Ammon's horn (tissue), 1 donor: ENCODE measurements around the gene OR6A2.

Experiments used
- DNase-seq: peaks from one replicate; pipeline ENCODE4 v3.0.0-alpha.2; 2016; ENCODE audit warnings: low spot score

Gene OR6A2

DNA sequence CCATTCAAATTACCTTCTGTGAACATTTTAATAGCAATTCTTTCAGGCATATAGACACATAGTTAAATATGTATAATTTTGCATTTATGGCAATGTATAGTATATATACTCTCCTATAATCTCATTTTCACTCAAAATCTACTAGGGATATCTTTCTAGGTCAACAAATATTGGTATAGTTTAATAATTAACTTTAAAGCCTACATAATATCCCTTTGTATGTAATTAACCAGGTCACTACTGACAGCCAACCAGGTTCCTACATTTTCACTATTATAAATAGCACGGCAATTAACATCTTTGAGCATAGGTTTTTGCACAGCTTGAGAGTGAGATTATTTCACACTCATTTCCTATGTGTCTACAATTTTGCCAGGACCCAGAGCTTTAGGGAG is 43.5 kb downstream of the OR6A2 start:
- no peak for DNase-seq

DNA sequence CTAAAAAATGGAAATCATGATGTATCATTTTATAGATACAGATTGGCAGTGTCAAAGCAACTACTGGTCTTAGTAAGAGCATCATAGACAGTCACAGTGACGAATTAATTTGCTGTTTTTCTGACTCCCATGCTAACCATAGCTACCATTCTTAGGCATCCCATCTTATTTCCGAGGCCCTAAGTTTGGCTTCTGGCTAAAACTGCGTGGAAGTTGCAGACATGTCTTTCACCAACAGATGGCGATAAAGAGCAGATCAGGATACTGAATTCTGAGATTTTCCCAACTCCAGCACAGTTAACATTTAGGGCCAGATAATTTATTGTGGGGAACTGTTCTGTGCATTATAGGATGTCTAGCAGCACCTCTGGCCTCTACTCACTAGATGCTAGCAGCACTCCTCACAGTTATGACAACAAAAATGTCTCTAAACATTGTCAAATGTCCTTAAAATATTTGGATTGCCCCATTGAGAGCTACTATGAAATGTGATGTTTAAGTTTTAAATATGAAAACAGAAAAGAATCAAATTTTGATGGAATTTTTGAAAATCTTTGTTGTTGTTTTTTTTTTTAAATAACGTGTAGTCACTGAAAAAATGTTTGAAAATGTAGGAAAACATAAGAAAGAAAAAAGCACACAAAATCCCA is 44.1 kb downstream of the OR6A2 start:
- DNase-seq, result peak; percentile 53

DNA sequence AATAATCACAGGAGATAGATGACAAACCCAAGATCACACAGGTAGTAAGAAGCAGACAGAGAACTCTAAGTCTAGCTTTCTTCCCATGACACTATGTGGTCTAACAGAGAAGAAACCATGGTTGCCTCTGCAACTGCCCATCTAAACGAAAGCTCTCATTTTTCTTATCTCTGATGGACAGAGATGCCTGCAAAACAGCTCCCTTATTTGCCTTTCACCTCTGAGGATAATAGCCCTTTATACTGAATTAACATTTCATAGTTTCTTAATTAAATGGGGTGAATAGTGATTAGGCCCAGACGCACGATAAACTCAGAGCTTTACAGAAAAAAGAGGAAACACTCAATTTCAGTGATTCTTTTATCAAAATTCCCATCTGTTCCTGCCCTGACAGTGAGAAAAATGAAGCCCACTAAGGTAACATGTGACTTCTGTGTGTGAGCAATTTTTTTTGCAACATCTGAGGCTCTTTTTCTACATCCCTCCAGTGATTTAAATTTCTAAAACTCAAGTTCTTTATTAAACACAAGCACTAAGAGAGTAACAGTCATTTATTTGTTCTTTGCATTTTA is 52.3 kb downstream of the OR6A2 start:
- no peak for DNase-seq

DNA sequence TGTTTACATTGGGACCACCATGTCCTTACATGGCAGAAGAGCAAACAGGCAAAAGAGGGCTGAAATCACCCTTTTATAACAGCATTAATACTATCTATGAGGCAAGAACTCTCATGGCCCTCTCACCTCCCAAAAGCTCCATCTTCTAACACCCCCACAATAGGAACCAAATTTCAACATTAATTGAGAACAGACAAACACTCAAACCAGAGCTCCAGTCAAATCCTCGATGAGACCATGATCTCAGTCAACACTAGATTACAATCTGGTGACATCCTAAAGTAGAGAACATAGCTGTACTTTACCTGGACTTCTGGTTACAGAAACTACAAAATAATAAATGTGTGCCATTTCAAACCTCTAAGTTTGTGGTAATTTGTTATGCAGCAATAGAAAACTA is 52.9 kb downstream of the OR6A2 start:
- no peak for DNase-seq

DNA sequence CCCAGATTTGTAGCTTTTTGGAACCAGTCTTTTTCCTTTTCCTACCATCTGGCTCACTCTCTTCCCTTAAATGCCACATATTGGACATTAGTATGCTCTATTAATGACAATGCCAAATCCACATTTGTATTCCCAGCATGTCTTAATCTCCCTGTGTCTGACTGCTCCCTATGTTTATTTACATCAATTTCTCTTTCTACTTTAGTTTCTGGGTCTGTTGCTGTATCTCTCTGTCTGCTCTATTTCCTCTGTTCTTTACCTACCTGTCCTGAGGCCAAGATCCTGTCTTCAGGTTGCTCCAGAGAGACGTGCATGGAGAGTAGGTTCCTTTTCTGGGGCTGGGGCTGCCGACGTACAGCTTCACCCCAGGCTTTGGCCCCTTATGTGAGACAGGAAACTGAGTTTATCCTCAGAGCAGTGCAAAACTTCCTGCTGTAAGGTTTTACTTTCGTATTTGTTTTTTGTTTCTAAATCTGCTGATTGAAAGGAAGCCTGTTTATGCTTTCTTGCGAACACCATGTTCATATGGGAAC is 53.3 kb downstream of the OR6A2 start:
- DNase-seq, result peak; percentile 12

DNA sequence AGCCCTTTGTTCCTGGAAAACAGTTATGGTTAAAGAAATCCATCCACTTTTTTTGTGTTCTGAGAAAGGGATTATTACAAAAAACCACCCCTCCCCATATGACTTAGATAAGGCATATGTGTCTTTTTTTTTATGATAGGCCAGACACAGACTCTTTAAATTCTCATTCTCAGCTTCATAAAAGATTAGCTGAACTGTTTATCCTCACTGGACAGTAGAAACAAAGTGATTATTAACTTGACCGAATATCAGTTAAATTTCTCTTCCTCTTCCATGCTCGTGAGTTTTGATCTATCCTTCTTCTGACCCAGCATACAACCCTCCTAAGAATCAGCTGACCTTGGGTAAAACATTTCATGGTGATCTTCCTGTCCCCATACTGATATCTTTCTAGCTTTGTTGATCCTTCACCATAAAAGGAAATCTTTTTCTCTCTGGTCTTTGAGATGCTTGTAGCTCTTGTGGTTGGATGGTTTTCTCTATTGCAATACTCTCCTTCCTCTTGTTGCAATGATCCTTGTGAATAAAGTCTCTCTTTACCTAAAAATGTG is 53.9 kb downstream of the OR6A2 start:
- no peak for DNase-seq

DNA sequence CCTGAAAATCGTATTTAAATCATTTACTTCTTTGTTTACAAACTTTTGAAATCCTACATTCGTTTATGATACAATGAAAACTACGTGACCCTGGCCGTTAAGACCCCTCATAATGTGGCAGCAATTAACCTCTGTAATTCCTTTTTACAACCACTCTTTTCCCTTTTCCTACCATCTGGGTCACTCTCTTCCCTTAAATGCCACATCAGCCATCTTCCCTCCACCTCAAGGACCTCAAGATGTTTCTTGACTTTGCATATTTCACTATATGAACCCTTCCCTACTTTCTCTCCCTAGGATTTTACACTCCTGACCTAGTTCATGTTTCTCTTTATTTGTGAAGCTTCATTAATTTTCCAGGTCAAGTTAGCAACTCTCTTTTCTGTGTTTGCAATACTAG is 54.5 kb downstream of the OR6A2 start:
- DNase-seq, result no peak

DNA sequence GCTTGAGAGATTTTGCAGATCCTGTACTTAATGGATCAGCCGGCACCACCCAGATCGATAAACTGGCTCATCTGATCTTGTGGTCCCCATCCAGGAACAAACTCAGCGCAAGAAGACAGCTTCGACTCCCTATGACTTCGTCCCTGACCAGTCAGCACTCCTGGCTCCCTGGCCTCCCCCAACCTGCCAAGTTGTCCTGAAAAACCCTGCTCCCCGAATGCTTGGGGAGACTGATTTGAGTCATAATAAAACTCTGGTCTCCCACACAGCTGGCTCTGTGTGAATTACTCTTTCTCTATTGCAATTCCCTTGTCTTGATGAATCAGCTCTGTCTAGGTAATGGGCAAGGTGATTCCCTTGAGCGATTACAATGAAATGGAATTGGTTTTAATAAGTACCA is 57.2 kb downstream of the OR6A2 start:
- no peak for DNase-seq
